Ascending aorta (tissue), 2 donors: ENCODE data around the gene SKI. TPM values are rescaled to one million over a fixed set of nuclear protein-coding genes. Genes with fewer than 3 reads are reported as not detected.

Experiments used
- DNase-seq, 2 donors: peaks; one replicate each; pipeline ENCODE4 v3.0.0-alpha.2; 2019; ENCODE audit warnings: low spot score in 2 of 2
- H3K27ac ChIP-seq, 2 donors: fragments of 200-600 bp; sonication (generic); one replicate each; pipeline ENCODE4 v1.5.1; 2016 to 2017; ENCODE audit warnings: mild to moderate bottlenecking in 1 of 2
- H3K27me3 ChIP-seq: fragments of 200-600 bp; sonication (generic); one replicate; pipeline ENCODE4 v1.5.1; 2017
- H3K36me3 ChIP-seq, 2 donors: fragments of 200-600 bp; sonication (generic); one replicate each; pipeline ENCODE4 v1.5.1; 2016
- H3K4me1 ChIP-seq, 2 donors: fragments of 200-600 bp; sonication (generic); one replicate each; pipeline ENCODE4 v1.5.1; 2016 to 2017; ENCODE audit warnings: mild to moderate bottlenecking in 1 of 2
- H3K4me3 ChIP-seq, 2 donors: fragments of 200-600 bp; sonication (generic); one replicate each; pipeline ENCODE4 v1.5.1; 2016 to 2017; ENCODE audit warnings: mild to moderate bottlenecking in 1 of 2
- H3K9me3 ChIP-seq, 2 donors: fragments of 200-600 bp; sonication (generic); one replicate each; pipeline ENCODE4 v1.5.1; 2016
- CTCF ChIP-seq, 3 experiments: fragments of 200-600 bp in 2 of 3; fragments of 450-650 bp in 1 of 3; sonication (generic) in 2 of 3; IDR thresholded peaks; one replicate each; pipeline ENCODE4 v1.5.1; 2016 to 2019; ENCODE audit warnings: antibody characterized with exemption in 3 of 3, mild to moderate bottlenecking in 1 of 3, moderate library complexity in 1 of 3
- intact Hi-C: fragments of 100-400 bp; cut with DNase I; formaldehyde crosslinking; loops from one replicate; pipeline ENCODE4 v1.15.1; 2023
- total RNA-seq: library from RNA; depleted of rRNA; stranded (reverse); fragments of >200 nt; gene quantifications from one replicate; pipeline ENCODE4 v1.1.0, GENCODE V29; 2016

SKI gene
- total RNA-seq, 1 donor from 2014 or later, result 139 TPM

- no peaks in the 10 kb centered on the region for H3K36me3 ChIP-seq
- intact Hi-C loops, result no loop called here
- no peaks in the 10 kb centered on the region for H3K9me3 ChIP-seq
- H3K4me1 ChIP-seq, result peaks cover 7 to 26% of the 10 kb centered on the region in 2 donors
- no peak for DNase-seq
- H3K27me3 ChIP-seq, result no peaks in the 10 kb centered on the region
- H3K27ac ChIP-seq, result peak overlapping the region; percentile 82
- peak overlapping the region in 1 of 2 donors; percentile 21 for H3K4me3 ChIP-seq
- TF ChIP-seq CTCF (IDR thresholded peaks at IDR 0.05), result no peak
Measured at GRCh38 chr1:2353551-2354438, 125.7 kb downstream of the SKI start.

DNA sequence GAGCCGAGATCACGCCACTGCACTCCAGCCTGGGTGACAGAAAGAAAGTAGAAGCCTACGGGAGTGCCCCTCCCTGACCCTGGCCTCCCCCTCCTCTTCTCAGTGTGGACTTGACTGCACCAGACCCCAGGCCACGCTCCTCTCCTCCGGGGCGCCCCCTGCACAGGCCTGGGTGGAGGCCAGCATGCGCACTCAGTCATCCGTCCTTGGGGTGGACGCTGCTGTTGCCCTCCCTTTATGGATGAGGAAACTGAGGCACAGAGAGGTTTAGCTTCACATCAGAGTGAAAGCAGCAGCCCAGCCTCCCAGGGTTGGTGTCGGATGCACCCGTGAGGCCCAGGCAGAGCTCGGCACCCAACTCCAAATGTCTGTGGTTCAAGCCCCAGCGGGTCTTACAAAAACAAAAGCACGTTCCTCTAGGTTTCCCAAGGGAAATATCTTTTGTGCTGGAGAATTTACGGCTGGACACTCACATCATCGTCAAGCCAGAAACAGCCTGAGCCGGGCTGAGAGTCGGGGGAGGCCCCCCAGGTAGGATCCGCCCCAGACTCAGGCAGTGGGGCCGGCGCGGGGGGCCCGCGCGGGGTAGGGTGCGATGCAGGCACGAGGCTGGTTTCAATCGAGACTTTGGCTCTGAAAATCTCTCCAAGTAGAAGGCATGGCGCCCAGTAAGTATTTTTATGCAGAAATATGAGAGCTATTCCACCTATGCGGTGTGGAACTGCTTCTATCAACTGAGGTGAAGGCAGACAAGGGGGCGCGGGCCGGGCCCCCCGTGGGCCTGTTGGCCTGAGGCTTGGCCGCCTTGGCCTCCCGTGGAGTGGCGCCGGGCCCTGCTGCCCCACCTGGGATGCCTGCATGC lies 126.6 kb downstream of the SKI start:
- Histone ChIP-seq H3K4me1 (peaks cover 7 to 26% of the 10 kb centered on the region in 2 donors), H3K27ac (peak overlapping the region in 1 of 2 donors; percentile 82), H3K4me3 (peak overlapping the region in 1 of 2 donors; percentile 32)

DNA sequence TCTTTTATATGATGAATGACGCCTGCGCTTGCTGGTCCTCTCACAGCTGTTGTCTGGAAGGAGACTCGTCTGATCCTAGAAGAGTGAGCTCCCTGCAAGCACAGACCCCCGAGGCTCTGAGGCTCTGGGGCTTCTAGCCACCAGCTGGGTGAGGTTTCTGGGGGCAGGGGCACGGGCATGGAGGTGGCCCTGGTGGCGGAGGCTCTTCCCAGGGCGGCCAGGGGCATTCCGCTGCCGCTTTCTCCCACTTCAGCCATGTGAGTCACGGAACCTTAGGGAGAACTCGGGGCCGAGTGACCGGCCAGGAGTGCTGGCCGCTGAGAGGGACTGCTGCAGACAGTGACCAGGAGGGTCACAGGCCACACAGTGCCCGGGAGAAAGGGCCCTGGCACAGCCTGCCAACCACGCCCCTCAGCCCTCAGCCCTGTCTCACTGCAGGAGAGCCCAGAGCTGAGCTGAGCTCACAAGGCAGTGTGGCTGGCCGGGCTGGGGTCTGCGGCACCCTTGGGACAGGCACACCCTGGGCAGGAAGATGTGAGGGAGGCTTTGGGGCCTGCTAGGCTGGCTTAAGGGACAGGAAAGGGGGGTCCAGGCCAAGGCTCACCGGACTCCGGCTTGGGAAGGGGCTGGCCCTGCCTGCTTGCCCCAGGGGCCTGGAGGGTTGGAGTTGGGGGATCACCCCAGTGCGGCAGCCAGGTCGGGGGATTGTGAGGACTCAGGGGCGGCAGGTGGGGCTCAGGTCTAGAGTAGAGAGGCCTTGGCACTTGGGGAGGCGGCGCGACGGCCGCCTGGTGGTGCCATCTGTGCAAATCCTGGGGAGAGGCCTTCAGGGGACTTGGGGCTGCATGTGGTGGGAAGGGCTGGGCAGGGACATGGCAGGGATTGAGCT lies 127.5 kb downstream of the SKI start:
- Histone ChIP-seq H3K27me3 (no peaks in the 10 kb centered on the region), H3K36me3 (no peaks in the 10 kb centered on the region), H3K4me3 (no peak overlapping the region), H3K4me1 (peaks cover 7 to 29% of the 10 kb centered on the region in 2 donors), H3K27ac (no peak overlapping the region), H3K9me3 (no peaks in the 10 kb centered on the region)
- no peak for TF ChIP-seq CTCF (IDR thresholded peaks at IDR 0.05)
- intact Hi-C loops, result no loop called here
- DNase-seq, result no peak

More for the DNA sequence above, 126.6 kb downstream of the SKI start:
- DNase-seq, result no peak
- Histone ChIP-seq H3K36me3 (no peaks in the 10 kb centered on the region), H3K27me3 (no peaks in the 10 kb centered on the region), H3K9me3 (no peaks in the 10 kb centered on the region)
- intact Hi-C loops, result no loop called here
- TF ChIP-seq CTCF (IDR thresholded peaks at IDR 0.05), result no peak

GRCh38 chr1:2356401-2356800 lies 128.3 kb downstream of the SKI start:
- H3K27ac ChIP-seq, result no peak overlapping the region
- H3K9me3 ChIP-seq, result no peaks in the 10 kb centered on the region
- intact Hi-C loops, result no loop called here
- peaks cover 7 to 29% of the 10 kb centered on the region in 2 donors for H3K4me1 ChIP-seq
- no peak overlapping the region for H3K4me3 ChIP-seq
- H3K27me3 ChIP-seq, result no peaks in the 10 kb centered on the region
- no peak for TF ChIP-seq CTCF (IDR thresholded peaks at IDR 0.05)
- no peak for DNase-seq
- H3K36me3 ChIP-seq, result no peaks in the 10 kb centered on the region
